Body of pancreas (tissue), 4 donors: ENCODE data around the gene NFIC.

Experiments used
- CTCF ChIP-seq, 7 experiments: fragments of 450-650 bp in 4 of 7; fragments of 200-600 bp in 3 of 7; sonication (generic) in 3 of 7; IDR thresholded peaks; one replicate each; pipeline ENCODE4 v1.5.1; 2016 to 2019; ENCODE audit warnings: antibody characterized with exemption in 7 of 7
- POLR2A ChIP-seq, 3 donors: fragments of 450-650 bp; IDR thresholded peaks; one replicate each; pipeline ENCODE4 v1.6.1; 2016; ENCODE audit warnings: antibody characterized with exemption in 3 of 3, mild to moderate bottlenecking in 2 of 3

- TF ChIP-seq CTCF (IDR thresholded peaks at IDR 0.05) (no peak), POLR2A (IDR thresholded peaks at IDR 0.05) (no peak)
Measured at GRCh38 chr19:3507371-3508120, 141.2 kb downstream of the NFIC start.
